Neuronal stem cell (in vitro differentiated cells): ENCODE data around the gene PTPRU.

Experiments
- DNase-seq: peaks from one replicate; pipeline ENCODE4 v3.0.0-alpha.2; 2013; ENCODE audit warnings: low spot score
- H2AFZ ChIP-seq: one replicate; pipeline ENCODE4 v1.6.1; 2013; ENCODE audit warnings: mild to moderate bottlenecking, low read length, inconsistent platforms
- H2AK5ac ChIP-seq: 2 replicates; pipeline ENCODE4 v1.6.1; 2013; ENCODE audit warnings: low read depth, mild to moderate bottlenecking, inconsistent platforms, low read length, moderate library complexity, mixed read lengths
- H2BK120ac ChIP-seq: 2 replicates; pipeline ENCODE4 v1.6.1; 2013; ENCODE audit warnings: low read depth, mild to moderate bottlenecking, inconsistent platforms, low read length, moderate library complexity, mixed read lengths
- H2BK12ac ChIP-seq: one replicate; pipeline ENCODE4 v1.6.1; 2013; ENCODE audit warnings: low read length, inconsistent platforms
- H2BK15ac ChIP-seq: 2 replicates; pipeline ENCODE4 v1.6.1; 2013; ENCODE audit warnings: mild to moderate bottlenecking, low read length, inconsistent platforms, mixed read lengths
- H2BK5ac ChIP-seq: one replicate; pipeline ENCODE4 v1.6.1; 2013; ENCODE audit warnings: inconsistent platforms, mild to moderate bottlenecking, low read length, moderate library complexity
- H3K14ac ChIP-seq: one replicate; pipeline ENCODE4 v1.6.1; 2013; ENCODE audit warnings: low read length, inconsistent platforms
- H3K18ac ChIP-seq: 2 replicates; pipeline ENCODE4 v1.6.1; 2013; ENCODE audit warnings: low read length, inconsistent platforms
- H3K23ac ChIP-seq: 2 replicates; pipeline ENCODE4 v1.6.1; 2013; ENCODE audit warnings: low read depth, mild to moderate bottlenecking, mixed read lengths, low read length, inconsistent platforms; ENCODE audit not compliant: poor library complexity
- H3K27ac ChIP-seq: replicated peaks from 3 replicates; pipeline ENCODE4 v1.5.1; 2013; ENCODE audit warnings: low read length, inconsistent platforms
- H3K27me3 ChIP-seq, 3 experiments: 2 replicates each; pipeline ENCODE4 v1.6.1; 2013; ENCODE audit warnings: low read length in 3 of 3, mild to moderate bottlenecking in 2 of 3, inconsistent platforms in 1 of 3, low read depth in 1 of 3, mixed read lengths in 1 of 3, moderate library complexity in 1 of 3; ENCODE audit not compliant: control insufficient read depth in 3 of 3, insufficient read depth in 3 of 3
- H3K36me3 ChIP-seq, 2 donors: replicated peaks in 1 of 2; 2 replicates each; pipeline ENCODE4 v1.6.1; 2013; ENCODE audit warnings: low read length in 2 of 2; ENCODE audit not compliant: control insufficient read depth in 2 of 2, insufficient read depth in 2 of 2
- H3K4ac ChIP-seq: 2 replicates; pipeline ENCODE4 v1.6.1; 2013; ENCODE audit warnings: inconsistent platforms, mild to moderate bottlenecking, low read length, moderate library complexity
- H3K4me1 ChIP-seq, 2 donors: 1 replicate in 1 of 2; 2 replicates in 1 of 2; pipeline ENCODE4 v1.6.1; 2013; ENCODE audit warnings: low read length in 2 of 2, low read depth in 1 of 2; ENCODE audit not compliant: control insufficient read depth in 2 of 2, insufficient read depth in 1 of 2
- H3K4me2 ChIP-seq: one replicate; pipeline ENCODE4 v1.6.1; 2013; ENCODE audit warnings: mild to moderate bottlenecking, low read length, inconsistent platforms; ENCODE audit not compliant: insufficient read depth, poor library complexity, severe bottlenecking
- H3K4me3 ChIP-seq, 2 donors: 2 replicates each; pipeline ENCODE4 v1.5.1; 2013; ENCODE audit warnings: low read length in 2 of 2, mild to moderate bottlenecking in 2 of 2, inconsistent platforms in 1 of 2, moderate library complexity in 1 of 2
- H3K79me1 ChIP-seq: one replicate; pipeline ENCODE4 v1.6.1; 2013; ENCODE audit warnings: low read depth, mild to moderate bottlenecking, inconsistent platforms, low read length, moderate library complexity
- H3K9ac ChIP-seq: one replicate; pipeline ENCODE4 v1.6.1; 2013; ENCODE audit warnings: mild to moderate bottlenecking, low read depth, low read length, inconsistent platforms; ENCODE audit not compliant: poor library complexity
- H3K9me3 ChIP-seq, 2 donors: replicated peaks in 1 of 2; 2 replicates each; pipeline versions ENCODE3 to v1.6.1; 2013; ENCODE audit warnings: low read length in 2 of 2, mild to moderate bottlenecking in 2 of 2, inconsistent platforms in 1 of 2, low read depth in 1 of 2, mixed read lengths in 1 of 2, moderate library complexity in 1 of 2; ENCODE audit not compliant: control insufficient read depth in 2 of 2, insufficient read depth in 1 of 2
- H4K8ac ChIP-seq: one replicate; pipeline ENCODE4 v1.6.1; 2013; ENCODE audit warnings: low read depth, mild to moderate bottlenecking, inconsistent platforms, low read length, moderate library complexity
- H4K91ac ChIP-seq: one replicate; pipeline ENCODE4 v1.6.1; 2013; ENCODE audit warnings: low read length, low read depth, mild to moderate bottlenecking, inconsistent platforms; ENCODE audit not compliant: poor library complexity
- WGBS, 2 donors: extraction: QIAGEN DNeasy Blood & Tissue Kit; methylation state at CpG; one replicate each; pipeline ENCODE4 v1.1.7; 2013; ENCODE audit warnings: missing lambda C conversion rate in 2 of 2, mixed read lengths in 1 of 2; ENCODE audit not compliant: insufficient read length in 2 of 2, insufficient replicate concordance in 1 of 2; ENCODE audit errors: extremely low coverage in 2 of 2; 5-methylcytosine and 5-hydroxymethylcytosine counted together

The PTPRU gene

DNA sequence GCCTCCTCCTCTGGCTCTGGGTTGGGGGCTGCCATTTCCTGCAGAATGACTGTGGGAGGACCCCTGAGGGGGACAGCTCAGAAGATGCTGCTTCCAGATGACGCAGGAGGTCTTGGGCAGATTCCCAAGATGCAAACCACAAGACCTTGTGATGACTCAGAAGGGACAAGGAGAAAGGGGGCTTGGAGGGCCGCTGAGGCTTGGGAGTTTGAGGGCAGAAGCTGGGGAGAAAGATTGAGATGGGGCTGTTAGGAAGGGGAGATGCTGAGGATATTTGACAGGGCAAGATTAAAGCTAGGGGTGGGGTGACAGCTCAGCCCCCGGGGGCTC lies 7.5 kb downstream of the PTPRU start:
- Histone ChIP-seq H2AFZ (no peak overlapping the region), H3K23ac (no peak overlapping the region), H3K18ac (peak overlapping the region; percentile 55), H3K4me1 (peaks cover 10 to 25% of the 10 kb centered on the region in 2 donors), H4K8ac (no peak overlapping the region), H3K27me3 (peaks cover 0 to 22% (median 9%) of the 10 kb centered on the region in 3 experiments), H3K36me3 (no peaks in the 10 kb centered on the region), H3K4me3 (no peak overlapping the region), H2BK15ac (no peak overlapping the region), H3K14ac (no peak overlapping the region), H3K27ac (no peak overlapping the region), H4K91ac (no peak overlapping the region), H2AK5ac (peak overlapping the region; percentile 88), H2BK12ac (no peak overlapping the region), H3K4ac (no peak overlapping the region), H3K9ac (no peak overlapping the region), H3K9me3 (no peaks in the 10 kb centered on the region), H2BK5ac (no peak overlapping the region), H3K79me1 (no peaks in the 10 kb centered on the region), H3K4me2 (no peak overlapping the region), H2BK120ac (no peak overlapping the region)
- WGBS, 2 donors, result no CpG with 5 or more reads among the region's 3 CpGs
- no peak for DNase-seq

DNA sequence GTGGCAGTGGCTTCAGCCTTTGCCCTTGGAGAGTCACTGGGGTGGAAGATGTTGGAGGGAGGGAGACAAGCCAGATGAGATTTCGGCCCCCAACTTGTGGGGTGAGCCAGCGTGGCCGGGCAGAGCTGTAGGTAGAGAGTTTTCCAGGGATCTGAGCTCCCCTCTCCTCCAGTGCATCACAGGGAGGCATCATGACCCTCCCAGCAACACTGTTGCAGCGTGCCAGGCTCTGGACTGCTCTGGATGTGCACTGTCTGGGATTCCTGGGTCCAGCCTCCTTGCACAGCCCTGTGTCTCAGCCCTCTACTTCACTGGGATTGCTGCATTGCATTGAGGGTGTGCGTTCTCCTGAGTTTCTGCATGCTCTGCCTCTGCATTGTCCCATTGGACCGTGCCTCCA lies 8.9 kb downstream of the PTPRU start:
- Histone ChIP-seq H3K27me3 (peaks cover 0 to 8% (median 0%) of the 10 kb centered on the region in 3 experiments), H3K36me3 (no peaks in the 10 kb centered on the region), H4K8ac (no peak overlapping the region), H3K9me3 (no peaks in the 10 kb centered on the region), H4K91ac (no peak overlapping the region), H3K79me1 (no peaks in the 10 kb centered on the region), H2AK5ac (no peak overlapping the region), H2BK120ac (no peak overlapping the region), H3K4ac (no peak overlapping the region), H3K4me3 (no peak overlapping the region), H3K4me2 (no peak overlapping the region), H3K4me1 (peaks cover 17 to 29% of the 10 kb centered on the region in 2 donors), H3K18ac (no peak overlapping the region), H2BK5ac (no peak overlapping the region), H2AFZ (no peak overlapping the region), H2BK15ac (no peak overlapping the region), H3K23ac (no peak overlapping the region), H3K9ac (no peak overlapping the region), H3K14ac (no peak overlapping the region), H2BK12ac (peak overlapping the region; percentile 0), H3K27ac (no peak overlapping the region)
- DNase-seq, result no peak
- no CpG with 5 or more reads among the region's 6 CpGs for WGBS, 2 donors

DNA sequence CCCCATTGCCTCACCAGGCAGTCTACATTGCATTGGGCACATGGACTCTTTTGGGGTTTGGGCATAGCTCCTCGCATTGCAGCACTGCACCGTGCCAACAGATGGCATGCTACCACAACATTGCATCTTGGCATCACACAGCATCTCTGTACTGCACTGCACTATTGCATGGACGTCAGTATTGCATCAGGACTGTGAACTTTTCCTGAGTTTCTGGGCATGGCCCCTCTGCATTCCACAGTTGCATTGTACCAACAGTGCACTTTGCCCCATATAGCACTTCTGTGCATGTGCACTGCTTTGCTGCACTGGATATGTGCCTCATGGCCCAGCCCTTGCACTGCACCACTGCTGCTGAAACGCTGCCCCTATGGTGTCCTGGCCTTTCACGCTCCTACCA lies 9.6 kb downstream of the PTPRU start:
- no peaks in the 10 kb centered on the region for H3K36me3 ChIP-seq
- DNase-seq, result no peak

DNA sequence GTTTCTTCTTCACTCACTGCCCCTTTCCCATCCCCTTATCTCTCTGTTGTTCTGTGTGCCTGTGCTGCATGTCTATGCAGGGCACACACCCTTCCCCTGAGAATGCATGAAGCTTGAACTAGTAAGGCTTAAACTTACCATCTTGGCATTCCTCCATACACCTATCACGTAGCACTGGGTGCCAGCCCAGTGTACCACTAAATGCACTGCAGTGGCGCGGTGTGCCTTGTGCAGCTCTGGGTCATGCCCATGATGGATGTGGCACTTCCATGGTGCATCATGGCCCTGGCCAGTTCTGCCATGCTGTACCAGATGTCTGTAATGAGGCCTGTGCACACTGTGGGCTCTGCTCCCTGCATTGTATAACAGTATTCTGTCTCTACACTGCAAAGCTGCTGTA lies 10.7 kb downstream of the PTPRU start:
- Histone ChIP-seq H2BK15ac (no peak overlapping the region), H3K23ac (peak overlapping the region; percentile 43), H3K4me1 (peaks cover 17 to 27% of the 10 kb centered on the region in 2 donors), H4K91ac (no peak overlapping the region), H3K79me1 (no peaks in the 10 kb centered on the region), H3K9me3 (no peaks in the 10 kb centered on the region), H2BK120ac (no peak overlapping the region), H3K27me3 (peaks cover 0 to 3% (median 0%) of the 10 kb centered on the region in 3 experiments), H3K14ac (no peak overlapping the region), H3K18ac (peak overlapping the region; percentile 76), H3K27ac (no peak overlapping the region), H2AFZ (no peak overlapping the region), H3K36me3 (no peaks in the 10 kb centered on the region), H3K9ac (no peak overlapping the region), H2BK12ac (no peak overlapping the region), H3K4me3 (peak overlapping the region in 1 of 2 donors; percentile 3), H3K4me2 (no peak overlapping the region), H3K4ac (no peak overlapping the region), H2AK5ac (peak overlapping the region; percentile 64), H2BK5ac (peak overlapping the region; percentile 6), H4K8ac (no peak overlapping the region)
- WGBS, 2 donors, result no CpG with 5 or more reads among the region's 3 CpGs
- no peak for DNase-seq

More for the DNA sequence above, 9.6 kb downstream of the PTPRU start:
- Histone ChIP-seq H3K27me3 (peaks cover 0 to 7% (median 0%) of the 10 kb centered on the region in 3 experiments), H4K91ac (no peak overlapping the region), H3K4me1 (peaks cover 17 to 29% of the 10 kb centered on the region in 2 donors), H3K4me3 (no peak overlapping the region), H2AK5ac (peak overlapping the region; percentile 38), H3K27ac (no peak overlapping the region), H2BK12ac (peak overlapping the region; percentile 0), H2BK120ac (no peak overlapping the region), H3K4ac (no peak overlapping the region), H3K4me2 (no peak overlapping the region), H3K79me1 (no peaks in the 10 kb centered on the region), H3K18ac (peak overlapping the region; percentile 39), H3K23ac (no peak overlapping the region), H3K9me3 (no peaks in the 10 kb centered on the region), H2BK5ac (no peak overlapping the region), H4K8ac (no peak overlapping the region), H2BK15ac (no peak overlapping the region), H3K14ac (no peak overlapping the region), H2AFZ (no peak overlapping the region), H3K9ac (no peak overlapping the region)
- no CpG with 5 or more reads among the region's 5 CpGs for WGBS, 2 donors
